ENCODE results near the gene TRAF2. TPM values are rescaled to one million over a fixed set of nuclear protein-coding genes. Genes with fewer than 3 reads are reported as not detected.

The TRAF2 gene
- total and polyA plus RNA-seq, 2 donors (not counting 3 experiments of a cell fraction or from before 2014, with no cell fraction given): 10.9 to 23.1 TPM

DNA sequence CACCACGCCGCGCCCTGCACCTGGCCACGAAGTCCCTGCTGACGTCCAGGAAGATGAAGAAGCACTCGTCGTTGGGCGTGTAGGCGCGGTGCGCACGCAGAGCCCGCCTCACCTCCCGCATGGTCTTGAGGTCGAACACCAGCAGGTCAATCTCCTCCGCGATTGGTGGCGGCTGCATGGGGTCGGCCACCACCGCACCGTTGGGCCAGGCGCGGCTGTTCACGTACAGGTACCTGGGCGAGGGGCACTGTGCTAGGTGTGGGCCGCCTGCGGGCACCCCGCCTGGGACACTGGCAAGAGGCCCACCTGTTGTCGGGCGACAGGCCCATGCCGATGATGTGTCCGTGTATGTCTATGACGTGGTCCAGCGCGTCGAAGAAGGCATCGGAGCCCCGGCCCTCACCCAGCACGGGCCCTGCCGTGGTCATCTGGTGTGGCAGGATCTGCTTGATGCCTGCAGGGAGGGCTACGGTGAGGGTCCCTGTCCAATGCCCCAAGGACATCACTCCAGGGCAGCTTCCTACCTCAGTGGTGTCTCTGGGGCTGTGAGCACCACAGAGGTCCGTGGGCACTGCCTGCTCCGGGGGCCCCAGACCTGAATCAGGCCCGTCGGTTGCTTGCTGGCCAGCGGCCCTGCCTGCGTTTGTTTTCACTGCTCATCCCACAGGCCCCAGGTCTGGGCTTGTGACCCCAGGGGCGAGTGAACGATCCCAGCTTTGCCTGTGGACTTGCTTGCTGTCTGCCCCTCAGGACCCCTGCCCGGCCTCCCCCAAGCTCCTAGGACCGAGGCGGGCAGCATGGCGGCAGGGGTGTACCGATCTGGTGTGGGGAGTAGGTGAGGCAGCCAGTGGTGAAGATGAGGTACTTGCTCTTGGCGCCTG, 55.2 kb downstream of the TRAF2 start:
- no TSS peak for BruUV-seq (replicated peaks)
- Histone ChIP-seq H2AFZ (ENCODE audit: low read depth, low read length) (no peak overlapping the region), H3K79me2 (ENCODE audit: control insufficient read depth, insufficient read depth, low read length) (peaks cover 26% of the 10 kb centered on the region), H3K9me1 (replicated peaks; ENCODE audit: control insufficient read depth, extremely low read depth, insufficient read depth, low read length) (no peaks in the 10 kb centered on the region), H3K9me3 (replicated peaks; ENCODE audit: control insufficient read depth, insufficient read depth, low read length) (no peaks in the 10 kb centered on the region), H3K4me2 (ENCODE audit: insufficient read depth, low read length) (no peak overlapping the region), H3K4me3 (replicated peaks in 1 of 3; ENCODE audit: insufficient read depth in 1 of 3, low read depth in 1 of 3, low read length in 3 of 3) (no peak overlapping the region), H3K9ac (replicated peaks; ENCODE audit: extremely low read depth, insufficient read depth, low read length) (no peak overlapping the region), H3K36me3 (ENCODE audit: control insufficient read depth in 2 of 2, extremely low read depth in 1 of 2, insufficient read depth in 2 of 2, low read length in 2 of 2) (peaks cover 2 to 31% of the 10 kb centered on the region in 2 experiments), H3K27me3 (ENCODE audit: control insufficient read depth in 2 of 2, insufficient read depth in 2 of 2, low read length in 2 of 2) (no peaks in the 10 kb centered on the region), H3K4me1 (ENCODE audit: control insufficient read depth, extremely low read depth, insufficient read depth, low read length) (no peaks in the 10 kb centered on the region), H3K27ac (ENCODE audit: insufficient read depth, low read depth, low read length) (no peak overlapping the region), H4K20me1 (replicated peaks; ENCODE audit: control insufficient read depth, extremely low read depth, insufficient read depth, low read length) (no peaks in the 10 kb centered on the region)
- DNase-seq (ENCODE audit: low read depth, low spot score): no peak
- intact Hi-C loops (cut with micrococcal nuclease) (loop anchor here (5.0 kb wide), 1 partner anchor 54 kb away; the partner anchor contains the start of gene TRAF2), dilution Hi-C loops (cut with MboI; ENCODE audit: extremely low pct_ligation_motif_present, low sequenced_read_pairs) (loop anchor here (25.0 kb wide), 1 partner anchor 129 kb away; the partner anchor contains the start of gene RABL6)
- POLR2A ChIA-PET: no interaction called here
- CTCF ChIA-PET: no interaction called here
- TF ChIP-seq POLR2A (IDR thresholded peaks at IDR 0.05; ENCODE audit: low read depth, low read length) (no peak), POLR2AphosphoS5 (IDR thresholded peaks at IDR 0.05; ENCODE audit: insufficient read depth, low read depth, low read length) (no peak), CTCF (IDR thresholded peaks at IDR 0.05; ENCODE audit: extremely low read depth in 1 of 2, insufficient read depth in 1 of 2, low read depth in 1 of 2, low read length in 2 of 2) (no peak), JUN (IDR thresholded peaks at IDR 0.05; ENCODE audit: borderline replicate concordance, insufficient read depth, insufficient read length, low read depth) (no peak), FOS (IDR thresholded peaks at IDR 0.05; ENCODE audit: borderline replicate concordance, insufficient read depth, low read length) (no peak), GATA2 (IDR thresholded peaks at IDR 0.05; ENCODE audit: insufficient read depth, insufficient read length, low read depth, low read length) (no peak), MAX (IDR thresholded peaks at IDR 0.05; ENCODE audit: insufficient read depth, insufficient read length) (no peak), EZH2 (IDR thresholded peaks at IDR 0.05; ENCODE audit: borderline replicate concordance, low read depth, low read length, severe bottlenecking) (no peak), MYC (IDR thresholded peaks at IDR 0.05; ENCODE audit: low read depth, low read length) (no peak)
- FAIRE-seq: no peak
